ENCODE results near the gene SCMH1.

The SCMH1 gene

GRCh38 chr1:40987439-40988276 lies 254.4 kb downstream of the SCMH1 start:
- no peak for FAIRE-seq

GRCh38 chr1:40986956-40987355 lies 255.2 kb downstream of the SCMH1 start:
- no peak for FAIRE-seq

GRCh38 chr1:40986328-40986783 lies 255.8 kb downstream of the SCMH1 start:
- no peak for FAIRE-seq

GRCh38 chr1:40985875-40986274 lies 256.2 kb downstream of the SCMH1 start:
- FAIRE-seq = no peak

- no peak for FAIRE-seq
These were observed 256.9 kb downstream of the SCMH1 start for GRCh38 chr1:40985161-40985560.

GRCh38 chr1:40984531-40984930 lies 257.6 kb downstream of the SCMH1 start:
- no peak for FAIRE-seq

GRCh38 chr1:40984066-40984465 lies 258.0 kb downstream of the SCMH1 start:
- no peak for FAIRE-seq

GRCh38 chr1:40983286-40983685 lies 258.8 kb downstream of the SCMH1 start:
- no peak for FAIRE-seq

GRCh38 chr1:40982721-40983120 lies 259.4 kb downstream of the SCMH1 start:
- FAIRE-seq = no peak

GRCh38 chr1:40981691-40982448 lies 260.2 kb downstream of the SCMH1 start:
- FAIRE-seq = no peak

- FAIRE-seq = no peak
These were observed 261.5 kb downstream of the SCMH1 start for GRCh38 chr1:40980453-40981121.

GRCh38 chr1:40980068-40980452 lies 262.0 kb downstream of the SCMH1 start:
- FAIRE-seq = no peak

GRCh38 chr1:40979241-40980067 lies 262.7 kb downstream of the SCMH1 start, which contains the start of gene CTPS1:
CTPS1 (plus strand) TSS chr1:40979696; CDS start chr1:40983291, 3,595 bp downstream.
- FAIRE-seq = no peak

- FAIRE-seq = no peak
These were observed 263.2 kb downstream of the SCMH1 start for GRCh38 chr1:40978886-40979240.

GRCh38 chr1:40977716-40978115 lies 264.4 kb downstream of the SCMH1 start:
- FAIRE-seq = no peak

Data from islet of Langerhans (tissue), 1 donor.